HepG2 (cell line): Measurements from ENCODE around the gene FAAP20. TPM values are rescaled to one million over a fixed set of nuclear protein-coding genes. Genes with fewer than 3 reads are reported as not detected.

Experiments used
- ATAC-seq: fragments of 200-7000 bp; cut with Tn5 transposase; 3 replicates; pipeline ENCODE4 v1.9.1; 2020; ENCODE audit warnings: mild to moderate bottlenecking, moderate library complexity
- BruUV-seq: library from RNA; stranded (reverse); fragments of 400-500 nt; replicated peaks from 2 replicates; lab custom pipeline; 2021; lab: Mats Ljungman, UMichigan
- CTCF ChIA-PET: fragments of 300-600 bp; formaldehyde crosslinking; extraction: SDS; loops from one replicate; lab custom pipeline; 2021; ENCODE audit warnings: low total read pairs, inconsistent platforms, low intra/inter-chr PET ratio; lab: Yijun Ruan, JAX
- POLR2A ChIA-PET: fragments of 350-600 bp; sonication (Branson Sonifier 250); formaldehyde crosslinking; loops from one replicate; lab custom pipeline; 2020; ENCODE audit warnings: antibody characterized with exemption, inconsistent platforms; lab: Yijun Ruan, JAX
- DNase-seq: peaks from one replicate; pipeline ENCODE4 v3.0.0-alpha.2; 2015; ENCODE audit warnings: low spot score
- FAIRE-seq: peaks from 3 replicates; lab custom pipeline; 2011; peaks lifted over from hg19 to GRCh38; lab: Jason Lieb, UNC
- H2AFZ ChIP-seq: one replicate; pipeline ENCODE4 v1.6.1; 2011; ENCODE audit warnings: low read length, inconsistent platforms
- H3K27ac ChIP-seq: fragments of 300-600 bp; 3 replicates; pipeline ENCODE4 v1.8.0; 2011; ENCODE audit warnings: mixed run types, mild to moderate bottlenecking, mixed read lengths, low read length, inconsistent platforms; ENCODE audit not compliant: insufficient read depth; ENCODE audit errors: extremely low read length
- H3K27me3 ChIP-seq, 2 experiments: fragments of 200-600 bp in 1 of 2; 2 replicates in 1 of 2; 3 replicates in 1 of 2; pipeline versions ENCODE4 v1.6.0 to v1.8.0; 2011; ENCODE audit warnings: low read length in 2 of 2, mild to moderate bottlenecking in 2 of 2, moderate library complexity in 2 of 2, inconsistent platforms in 1 of 2; ENCODE audit not compliant: insufficient read depth in 2 of 2, control insufficient read depth in 1 of 2
- H3K36me3 ChIP-seq, 2 experiments: fragments of 200-600 bp in 1 of 2; replicated peaks in 1 of 2; 2 replicates in 1 of 2; 3 replicates in 1 of 2; pipeline versions ENCODE4 v1.5.1 to v1.8.0; 2011; ENCODE audit warnings: low read length in 2 of 2, inconsistent platforms in 1 of 2; ENCODE audit not compliant: insufficient read depth in 2 of 2, control insufficient read depth in 1 of 2
- H3K4me1 ChIP-seq: 2 replicates; pipeline ENCODE4 v1.5.1; 2012; ENCODE audit warnings: low read length, inconsistent platforms; ENCODE audit not compliant: insufficient read depth
- H3K4me2 ChIP-seq: 2 replicates; pipeline ENCODE4 v1.6.0; 2011; ENCODE audit warnings: low read depth, low read length, inconsistent platforms
- H3K4me3 ChIP-seq, 3 experiments: fragments of 200-600 bp in 1 of 3; sonication (generic), shearing (Covaris generic) in 1 of 3; replicated peaks in 1 of 3; 2 replicates each; pipeline ENCODE4 v1.5.1; 2011 to 2016; ENCODE audit warnings: low read length in 3 of 3, inconsistent platforms in 2 of 3, low read depth in 2 of 3, mild to moderate bottlenecking in 2 of 3, control low read depth in 1 of 3, mixed read lengths in 1 of 3; ENCODE audit not compliant: insufficient read depth in 1 of 3
- H3K79me2 ChIP-seq: one replicate; pipeline ENCODE4 v1.6.1; 2011; ENCODE audit warnings: low read length, inconsistent platforms; ENCODE audit not compliant: insufficient read depth
- H3K9ac ChIP-seq: 2 replicates; pipeline ENCODE4 v1.6.0; 2011; ENCODE audit warnings: mild to moderate bottlenecking, low read depth, low read length, inconsistent platforms; ENCODE audit not compliant: insufficient read depth
- H3K9me3 ChIP-seq: 2 replicates; pipeline ENCODE4 v1.5.1; 2012; ENCODE audit warnings: mild to moderate bottlenecking, low read length
- H4K20me1 ChIP-seq: 2 replicates; pipeline ENCODE4 v1.6.0; 2011; ENCODE audit warnings: inconsistent platforms, mild to moderate bottlenecking, low read length, moderate library complexity; ENCODE audit not compliant: insufficient read depth
- CTCF ChIP-seq: sonication (generic); formaldehyde crosslinking; IDR thresholded peaks from 2 replicates; pipeline ENCODE4 v1.5.0; 2020; ENCODE audit warnings: mild to moderate bottlenecking, missing genetic modification reagents, moderate library complexity
- JDP2 ChIP-seq: sonication (generic); formaldehyde crosslinking; IDR thresholded peaks from 2 replicates; pipeline ENCODE4 v1.8.1; 2022; ENCODE audit warnings: missing genetic modification reagents, borderline replicate concordance
- STAG1 ChIP-seq: sonication (generic); formaldehyde crosslinking; IDR thresholded peaks from 2 replicates; pipeline ENCODE4 v1.4.0; 2020; ENCODE audit warnings: missing genetic modification reagents
- ZNF816 ChIP-seq: sonication (generic); formaldehyde crosslinking; IDR thresholded peaks from 2 replicates; pipeline ENCODE4 v1.8.0; 2022; ENCODE audit warnings: missing genetic modification reagents, mild to moderate bottlenecking, borderline replicate concordance
- ZSCAN5A ChIP-seq: sonication (generic); formaldehyde crosslinking; IDR thresholded peaks from 2 replicates; pipeline ENCODE4 v1.8.0; 2022; ENCODE audit warnings: mild to moderate bottlenecking, missing genetic modification reagents, borderline replicate concordance
- WGBS: methylation state at CpG from one replicate; pipeline ENCODE4 v1.1.6; 2017; ENCODE audit warnings: low lambda C conversion rate; 5-methylcytosine and 5-hydroxymethylcytosine counted together
- in situ Hi-C: cut with HindIII; loops from 2 replicates; pipeline ENCODE4 v1.10.0; 2017; ENCODE audit warnings: low pct_unique_long_range_greater_than_20kb; ENCODE audit not compliant: extremely low pct_ligation_motif_present
- intact Hi-C: fragments of 100-400 bp; cut with micrococcal nuclease; formaldehyde crosslinking; loops from one replicate; pipeline ENCODE4 v1.10.0; 2022; ENCODE audit not compliant: unreplicated experiment
- polyA plus RNA-seq, 8 experiments: library from polyadenylated mRNA; depleted of rRNA in 3 of 8; stranded (reverse) in 7 of 8; unstranded in 1 of 8; fragments of >200 nt; fragmentation: Illumina TruSeq in 4 of 8; extraction: Trizol in 4 of 8; gene quantifications; 2 replicates each; pipeline versions ENCODE4 v1.2.1 to v1.2.3, GENCODE V29; 2011 to 2016; ENCODE audit warnings: low read depth in 4 of 8, missing spikeins in 1 of 8, mixed read lengths in 1 of 8; ENCODE audit not compliant: insufficient read depth in 1 of 8
- total RNA-seq, 5 experiments: library from RNA; depleted of rRNA; stranded (reverse); fragments of >200 nt; fragmentation: Illumina TruSeq; extraction: Trizol; gene quantifications; 2 replicates each; pipeline ENCODE4 v1.2.3, GENCODE V29; 2016; ENCODE audit warnings: low read depth in 1 of 5
- TF ChIP-seq, protein P1 (sequence below): sonication (generic); formaldehyde crosslinking; IDR thresholded peaks from 2 replicates; pipeline ENCODE4 v1.5.1; 2020; ENCODE audit warnings: mild to moderate bottlenecking, missing genetic modification reagents, moderate library complexity
- TF ChIP-seq, protein P2 (sequence below): sonication (generic); formaldehyde crosslinking; IDR thresholded peaks from 2 replicates; pipeline ENCODE4 v1.4.0; 2020; ENCODE audit warnings: mild to moderate bottlenecking, missing genetic modification reagents
- TF ChIP-seq, protein P3 (sequence below): sonication (generic); formaldehyde crosslinking; IDR thresholded peaks from 2 replicates; pipeline ENCODE4 v1.4.0; 2020; ENCODE audit warnings: missing genetic modification reagents, mild to moderate bottlenecking, borderline replicate concordance

FAAP20 gene
- total and polyA plus RNA-seq, 2 of the 13 experiments (the other 11 are each of a cell fraction or from before 2014, with no cell fraction given) = 9.6 to 10.8 TPM

- H3K4me2 ChIP-seq = no peak overlapping the region
- intact Hi-C loops (no loop called here), in situ Hi-C loops (no loop called here)
- H2AFZ ChIP-seq = no peak overlapping the region
- no peak overlapping the region for H3K9ac ChIP-seq
- BruUV-seq = no TSS peak
- 0 out of 2 replicates have a peak, but pooled peaks cover 3% of the 10 kb centered on the region for H4K20me1 ChIP-seq
- CTCF ChIA-PET = no interaction called here
- no peaks in the 10 kb centered on the region for H3K79me2 ChIP-seq
- DNase-seq (no peak), FAIRE-seq (no peak), ATAC-seq (no peak)
- no peaks in the 10 kb centered on the region for H3K9me3 ChIP-seq
- H3K4me1 ChIP-seq = no peaks in the 10 kb centered on the region
- no peak overlapping the region for H3K27ac ChIP-seq
- no peak overlapping the region for H3K4me3 ChIP-seq
- POLR2A ChIA-PET = no interaction called here
- no CpG with 5 or more reads among the region's 7 CpGs for WGBS
- TF ChIP-seq, protein P1, sequence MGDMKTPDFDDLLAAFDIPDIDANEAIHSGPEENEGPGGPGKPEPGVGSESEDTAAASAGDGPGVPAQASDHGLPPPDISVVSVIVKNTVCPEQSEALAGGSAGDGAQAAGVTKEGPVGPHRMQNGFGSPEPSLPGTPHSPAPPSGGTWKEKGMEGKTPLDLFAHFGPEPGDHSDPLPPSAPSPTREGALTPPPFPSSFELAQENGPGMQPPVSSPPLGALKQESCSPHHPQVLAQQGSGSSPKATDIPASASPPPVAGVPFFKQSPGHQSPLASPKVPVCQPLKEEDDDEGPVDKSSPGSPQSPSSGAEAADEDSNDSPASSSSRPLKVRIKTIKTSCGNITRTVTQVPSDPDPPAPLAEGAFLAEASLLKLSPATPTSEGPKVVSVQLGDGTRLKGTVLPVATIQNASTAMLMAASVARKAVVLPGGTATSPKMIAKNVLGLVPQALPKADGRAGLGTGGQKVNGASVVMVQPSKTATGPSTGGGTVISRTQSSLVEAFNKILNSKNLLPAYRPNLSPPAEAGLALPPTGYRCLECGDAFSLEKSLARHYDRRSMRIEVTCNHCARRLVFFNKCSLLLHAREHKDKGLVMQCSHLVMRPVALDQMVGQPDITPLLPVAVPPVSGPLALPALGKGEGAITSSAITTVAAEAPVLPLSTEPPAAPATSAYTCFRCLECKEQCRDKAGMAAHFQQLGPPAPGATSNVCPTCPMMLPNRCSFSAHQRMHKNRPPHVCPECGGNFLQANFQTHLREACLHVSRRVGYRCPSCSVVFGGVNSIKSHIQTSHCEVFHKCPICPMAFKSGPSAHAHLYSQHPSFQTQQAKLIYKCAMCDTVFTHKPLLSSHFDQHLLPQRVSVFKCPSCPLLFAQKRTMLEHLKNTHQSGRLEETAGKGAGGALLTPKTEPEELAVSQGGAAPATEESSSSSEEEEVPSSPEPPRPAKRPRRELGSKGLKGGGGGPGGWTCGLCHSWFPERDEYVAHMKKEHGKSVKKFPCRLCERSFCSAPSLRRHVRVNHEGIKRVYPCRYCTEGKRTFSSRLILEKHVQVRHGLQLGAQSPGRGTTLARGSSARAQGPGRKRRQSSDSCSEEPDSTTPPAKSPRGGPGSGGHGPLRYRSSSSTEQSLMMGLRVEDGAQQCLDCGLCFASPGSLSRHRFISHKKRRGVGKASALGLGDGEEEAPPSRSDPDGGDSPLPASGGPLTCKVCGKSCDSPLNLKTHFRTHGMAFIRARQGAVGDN (CRISPR knock-in tag) = peak; percentile 25; the same call in 1 of the 2 replicates
- TF ChIP-seq JDP2 (CRISPR knock-in tag) = no peak
- TF ChIP-seq ZNF816 (CRISPR knock-in tag) = no peak
- TF ChIP-seq STAG1 = peak; percentile 50
- TF ChIP-seq, protein P2, sequence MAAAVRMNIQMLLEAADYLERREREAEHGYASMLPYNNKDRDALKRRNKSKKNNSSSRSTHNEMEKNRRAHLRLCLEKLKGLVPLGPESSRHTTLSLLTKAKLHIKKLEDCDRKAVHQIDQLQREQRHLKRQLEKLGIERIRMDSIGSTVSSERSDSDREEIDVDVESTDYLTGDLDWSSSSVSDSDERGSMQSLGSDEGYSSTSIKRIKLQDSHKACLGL = no peak
- peak; percentile 65 for TF ChIP-seq CTCF (CRISPR knock-in tag)
- TF ChIP-seq, protein P3, sequence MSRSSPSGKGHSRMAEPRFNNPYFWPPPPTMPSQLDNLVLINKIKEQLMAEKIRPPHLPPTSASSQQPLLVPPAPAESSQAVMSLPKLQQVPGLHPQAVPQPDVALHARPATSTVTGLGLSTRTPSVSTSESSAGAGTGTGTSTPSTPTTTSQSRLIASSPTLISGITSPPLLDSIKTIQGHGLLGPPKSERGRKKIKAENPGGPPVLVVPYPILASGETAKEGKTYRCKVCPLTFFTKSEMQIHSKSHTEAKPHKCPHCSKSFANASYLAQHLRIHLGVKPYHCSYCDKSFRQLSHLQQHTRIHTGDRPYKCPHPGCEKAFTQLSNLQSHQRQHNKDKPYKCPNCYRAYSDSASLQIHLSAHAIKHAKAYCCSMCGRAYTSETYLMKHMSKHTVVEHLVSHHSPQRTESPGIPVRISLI (CRISPR knock-in tag) = no peak
- TF ChIP-seq ZSCAN5A (CRISPR knock-in tag) = no peak
- H3K36me3 ChIP-seq = peaks cover 20 to 42% of the 10 kb centered on the region in 2 experiments; a peak in 4 of 5 replicates
- H3K27me3 ChIP-seq = no peaks in the 10 kb centered on the region
These were observed 31.4 kb downstream of the FAAP20 start for GRCh38 chr1:2163205-2163604.
